ENCODE results near the gene RHOJ. TPM values are rescaled to one million over a fixed set of nuclear protein-coding genes. Genes with fewer than 3 reads are reported as not detected.

The RHOJ gene
- total and polyA plus RNA-seq, 2 experiments from 2014 or later: 0.17 TPM; not detected in 1

GRCh38 chr14:63203015-63203414 is 1.2 kb upstream of the RHOJ start:
- Histone ChIP-seq H3K4me1 (ENCODE audit: insufficient read depth) (peaks cover 16% of the 10 kb centered on the region), H4K20me1 (replicated peaks; ENCODE audit: insufficient read depth) (no peaks in the 10 kb centered on the region), H3K4me2 (no peak overlapping the region), H3K36me3 (ENCODE audit: insufficient read depth) (no peaks in the 10 kb centered on the region), H3K27ac (ENCODE audit: low read depth) (no peak overlapping the region), H3K4me3 (no peak overlapping the region), H2AFZ (no peak overlapping the region), H3F3A (replicated peaks; ENCODE audit: low read depth) (no peaks in the 10 kb centered on the region), H3K9me2 (ENCODE audit: insufficient read depth) (no peaks in the 10 kb centered on the region), H3K79me2 (replicated peaks; ENCODE audit: insufficient read depth) (no peaks in the 10 kb centered on the region), H3K27me3 (ENCODE audit: insufficient read depth) (no peaks in the 10 kb centered on the region)
- H3K27ac Mint-ChIP-seq: no peak overlapping the region
- H3K9me3 Mint-ChIP-seq: no peaks in the 10 kb centered on the region
- peaks cover 13% of the 10 kb centered on the region for H3K4me1 Mint-ChIP-seq
- no peak overlapping the region for H3K4me3 Mint-ChIP-seq
- no peak for ATAC-seq
- DNase-seq (ENCODE audit: low spot score): no peak
- no peaks in the 10 kb centered on the region for H3K27me3 Mint-ChIP-seq (ENCODE audit: insufficient read depth, low read depth, poor library complexity)
- H3K36me3 Mint-ChIP-seq (ENCODE audit: low read depth): no peaks in the 10 kb centered on the region
- no peak for TF ChIP-seq POLR2AphosphoS5 (IDR thresholded peaks at IDR 0.05; ENCODE audit: low read depth)
- TF ChIP-seq, protein P1, sequence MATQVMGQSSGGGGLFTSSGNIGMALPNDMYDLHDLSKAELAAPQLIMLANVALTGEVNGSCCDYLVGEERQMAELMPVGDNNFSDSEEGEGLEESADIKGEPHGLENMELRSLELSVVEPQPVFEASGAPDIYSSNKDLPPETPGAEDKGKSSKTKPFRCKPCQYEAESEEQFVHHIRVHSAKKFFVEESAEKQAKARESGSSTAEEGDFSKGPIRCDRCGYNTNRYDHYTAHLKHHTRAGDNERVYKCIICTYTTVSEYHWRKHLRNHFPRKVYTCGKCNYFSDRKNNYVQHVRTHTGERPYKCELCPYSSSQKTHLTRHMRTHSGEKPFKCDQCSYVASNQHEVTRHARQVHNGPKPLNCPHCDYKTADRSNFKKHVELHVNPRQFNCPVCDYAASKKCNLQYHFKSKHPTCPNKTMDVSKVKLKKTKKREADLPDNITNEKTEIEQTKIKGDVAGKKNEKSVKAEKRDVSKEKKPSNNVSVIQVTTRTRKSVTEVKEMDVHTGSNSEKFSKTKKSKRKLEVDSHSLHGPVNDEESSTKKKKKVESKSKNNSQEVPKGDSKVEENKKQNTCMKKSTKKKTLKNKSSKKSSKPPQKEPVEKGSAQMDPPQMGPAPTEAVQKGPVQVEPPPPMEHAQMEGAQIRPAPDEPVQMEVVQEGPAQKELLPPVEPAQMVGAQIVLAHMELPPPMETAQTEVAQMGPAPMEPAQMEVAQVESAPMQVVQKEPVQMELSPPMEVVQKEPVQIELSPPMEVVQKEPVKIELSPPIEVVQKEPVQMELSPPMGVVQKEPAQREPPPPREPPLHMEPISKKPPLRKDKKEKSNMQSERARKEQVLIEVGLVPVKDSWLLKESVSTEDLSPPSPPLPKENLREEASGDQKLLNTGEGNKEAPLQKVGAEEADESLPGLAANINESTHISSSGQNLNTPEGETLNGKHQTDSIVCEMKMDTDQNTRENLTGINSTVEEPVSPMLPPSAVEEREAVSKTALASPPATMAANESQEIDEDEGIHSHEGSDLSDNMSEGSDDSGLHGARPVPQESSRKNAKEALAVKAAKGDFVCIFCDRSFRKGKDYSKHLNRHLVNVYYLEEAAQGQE (IDR thresholded peaks at IDR 0.05; ENCODE audit: unreplicated experiment): no peak

- H3K4me2 ChIP-seq: peak overlapping the region; percentile 67
- peak overlapping the region; percentile 62; the same call in 1 of the 2 replicates for H3K27ac ChIP-seq (ENCODE audit: low read depth)
- DNase-seq (ENCODE audit: low spot score) (peak; percentile 57), ATAC-seq (peak; percentile 93)
- H3K27me3 ChIP-seq (ENCODE audit: insufficient read depth): no peaks in the 10 kb centered on the region
- peaks cover 11% of the 10 kb centered on the region for H3K4me1 Mint-ChIP-seq
- no peaks in the 10 kb centered on the region for H3F3A ChIP-seq (replicated peaks; ENCODE audit: low read depth)
- H3K4me1 ChIP-seq (ENCODE audit: insufficient read depth): peaks cover 16% of the 10 kb centered on the region
- H3K27ac Mint-ChIP-seq: no peak overlapping the region
- H3K4me3 ChIP-seq: 0 out of 2 replicates have a peak overlapping the region, but pooled peaks have one; percentile 13
- no peaks in the 10 kb centered on the region for H3K9me3 Mint-ChIP-seq
- no peaks in the 10 kb centered on the region for H3K36me3 Mint-ChIP-seq (ENCODE audit: low read depth)
- H3K27me3 Mint-ChIP-seq (ENCODE audit: insufficient read depth, low read depth, poor library complexity): no peaks in the 10 kb centered on the region
- H4K20me1 ChIP-seq (replicated peaks; ENCODE audit: insufficient read depth): no peaks in the 10 kb centered on the region
- no peak for TF ChIP-seq POLR2AphosphoS5 (IDR thresholded peaks at IDR 0.05; ENCODE audit: low read depth)
- 0 out of 2 replicates have a peak, but pooled peaks have one; percentile 8 for TF ChIP-seq CREB1 (CRISPR knock-in tag; IDR thresholded peaks at IDR 0.05; ENCODE audit: low read depth)
- no peak for TF ChIP-seq ZNF114 (CRISPR knock-in tag; IDR thresholded peaks at IDR 0.05)
- TF ChIP-seq STAT1 (IDR thresholded peaks at IDR 0.05; ENCODE audit: unreplicated experiment): no peak
- TF ChIP-seq CTCF (conservative IDR thresholded peaks at IDR 0.05; ENCODE audit: low read depth in 2 of 2): 0 out of 4 replicates have a peak, but pooled peaks of 1 of the 2 experiments have one; percentile 11
- TF ChIP-seq EZH2phosphoT487 (IDR thresholded peaks at IDR 0.05; ENCODE audit: unreplicated experiment): no peak
- no peak; the same call in 1 of the 2 replicates for TF ChIP-seq ETS1 (IDR thresholded peaks at IDR 0.05)
- H3K9me2 ChIP-seq (ENCODE audit: insufficient read depth): 0 out of 2 replicates have a peak, but pooled peaks cover 4% of the 10 kb centered on the region
- H3K4me3 Mint-ChIP-seq: no peak overlapping the region
- no peaks in the 10 kb centered on the region for H3K36me3 ChIP-seq (ENCODE audit: insufficient read depth)
- H2AFZ ChIP-seq: peak overlapping the region; percentile 97
- no peaks in the 10 kb centered on the region for H3K79me2 ChIP-seq (replicated peaks; ENCODE audit: insufficient read depth)
Observed at GRCh38 chr14:63203618-63204406, 431 bp upstream of the RHOJ start.
